Astrocyte (in vitro differentiated cells and primary cell): ENCODE results near the gene CCDC71. TPM values are rescaled to one million over a fixed set of nuclear protein-coding genes. Genes with fewer than 3 reads are reported as not detected.
A peak's percentile ranks its signal among the peaks of the same experiment; 100 is the strongest.

Experiments used
- DNase-seq: peaks from one replicate; pipeline ENCODE4 v3.0.0-alpha.2; 2010; ENCODE audit warnings: low read depth
- FAIRE-seq: peaks from 2 replicates; lab custom pipeline; 2011; peaks lifted over from hg19 to GRCh38; lab: Jason Lieb, UNC
- H2AFZ ChIP-seq: 2 replicates; pipeline ENCODE4 v1.6.0; 2012; ENCODE audit warnings: low read depth, low read length, inconsistent platforms
- H3K27ac ChIP-seq: 2 replicates; pipeline ENCODE4 v1.5.1; 2011; ENCODE audit warnings: low read depth, low read length, inconsistent platforms
- H3K27me3 ChIP-seq: 2 replicates; pipeline ENCODE4 v1.6.0; 2011; ENCODE audit warnings: low read length, inconsistent platforms; ENCODE audit not compliant: insufficient read depth
- H3K36me3 ChIP-seq: 2 replicates; pipeline ENCODE4 v1.5.1; 2011; ENCODE audit warnings: low read length, inconsistent platforms; ENCODE audit not compliant: insufficient read depth
- H3K4me1 ChIP-seq: 2 replicates; pipeline ENCODE4 v1.5.1; 2011; ENCODE audit warnings: low read length, inconsistent platforms; ENCODE audit not compliant: insufficient read depth
- H3K4me2 ChIP-seq: 2 replicates; pipeline ENCODE4 v1.6.0; 2012; ENCODE audit warnings: low read length, inconsistent platforms
- H3K4me3 ChIP-seq: 2 replicates; pipeline ENCODE4 v1.5.1; 2011; ENCODE audit warnings: low read depth, mild to moderate bottlenecking, low read length, inconsistent platforms; ENCODE audit not compliant: insufficient read depth
- H3K79me2 ChIP-seq: 2 replicates; pipeline ENCODE4 v1.6.0; 2012; ENCODE audit warnings: mild to moderate bottlenecking, low read length, inconsistent platforms; ENCODE audit not compliant: insufficient read depth
- H3K9ac ChIP-seq: 2 replicates; pipeline ENCODE4 v1.6.0; 2012; ENCODE audit warnings: mild to moderate bottlenecking, low read length, inconsistent platforms
- H3K9me3 ChIP-seq: 2 replicates; pipeline ENCODE4 v1.5.1; 2012; ENCODE audit warnings: low read depth, mild to moderate bottlenecking, low read length, inconsistent platforms; ENCODE audit not compliant: insufficient read depth
- H4K20me1 ChIP-seq: 2 replicates; pipeline ENCODE4 v1.6.0; 2012; ENCODE audit warnings: low read length, inconsistent platforms; ENCODE audit not compliant: insufficient read depth
- H3K27ac Mint-ChIP-seq: one replicate; pipeline ENCODE4 v1.8.0; 2021; ENCODE audit warnings: mild to moderate bottlenecking, mixed read lengths; ENCODE audit not compliant: unreplicated experiment
- H3K27me3 Mint-ChIP-seq: one replicate; pipeline ENCODE4 v1.8.0; 2021; ENCODE audit warnings: low read depth, mixed read lengths; ENCODE audit not compliant: unreplicated experiment
- H3K36me3 Mint-ChIP-seq: one replicate; pipeline ENCODE4 v1.8.0; 2021; ENCODE audit warnings: low read depth, mixed read lengths; ENCODE audit not compliant: unreplicated experiment
- H3K4me1 Mint-ChIP-seq: one replicate; pipeline ENCODE4 v1.8.0; 2021; ENCODE audit warnings: low read depth, mixed read lengths; ENCODE audit not compliant: unreplicated experiment
- H3K4me3 Mint-ChIP-seq: one replicate; pipeline ENCODE4 v1.8.0; 2021; ENCODE audit warnings: mild to moderate bottlenecking, moderate library complexity, mixed read lengths; ENCODE audit not compliant: unreplicated experiment
- H3K9me3 Mint-ChIP-seq: one replicate; pipeline ENCODE4 v1.8.0; 2021; ENCODE audit warnings: mild to moderate bottlenecking, mixed read lengths; ENCODE audit not compliant: unreplicated experiment
- CTCF ChIP-seq: IDR thresholded peaks from 2 replicates; pipeline ENCODE4 v1.5.1; 2011; ENCODE audit warnings: low read depth, mild to moderate bottlenecking, inconsistent platforms, low read length, moderate library complexity; ENCODE audit not compliant: insufficient read depth
- EZH2 ChIP-seq: IDR thresholded peaks from 2 replicates; pipeline ENCODE4 v1.6.1; 2012; ENCODE audit warnings: mild to moderate bottlenecking, low read length, inconsistent platforms; ENCODE audit not compliant: insufficient read depth
- total RNA-seq: library from RNA; stranded (reverse); gene quantifications from 2 replicates; pipeline ENCODE4 v1.2.1, GENCODE V29; 2021

The CCDC71 gene
- total RNA-seq, 1 donor from 2014 or later, result 18.5 TPM

- H3K4me2 ChIP-seq, result peak overlapping the region; percentile 99
- H3K27ac Mint-ChIP-seq, result peak overlapping the region; percentile 41
- H3K4me3 ChIP-seq, result no peak overlapping the region
- H3K36me3 ChIP-seq, result peaks cover 19% of the 10 kb centered on the region
- peaks cover 22% of the 10 kb centered on the region for H3K4me1 ChIP-seq
- no peak for DNase-seq
- H3K27me3 Mint-ChIP-seq, result no peaks in the 10 kb centered on the region
- peaks cover 52% of the 10 kb centered on the region for H4K20me1 ChIP-seq
- H3K4me3 Mint-ChIP-seq, result peak overlapping the region; percentile 90
- no peaks in the 10 kb centered on the region for H3K9me3 ChIP-seq
- H3K4me1 Mint-ChIP-seq, result peaks cover 10% of the 10 kb centered on the region
- no peaks in the 10 kb centered on the region for H3K27me3 ChIP-seq
- TF ChIP-seq CTCF, result no peak
- no peak for TF ChIP-seq EZH2
- FAIRE-seq, result no peak
- peak overlapping the region; percentile 97 for H3K9ac ChIP-seq
- H2AFZ ChIP-seq, result no peak overlapping the region
- H3K9me3 Mint-ChIP-seq, result no peaks in the 10 kb centered on the region
- H3K36me3 Mint-ChIP-seq, result peaks cover 18% of the 10 kb centered on the region
- no peak overlapping the region for H3K27ac ChIP-seq
- H3K79me2 ChIP-seq, result peaks cover 50% of the 10 kb centered on the region
These were observed 35.1 kb downstream of the CCDC71 start for GRCh38 chr3:49131040-49131439.

DNA sequence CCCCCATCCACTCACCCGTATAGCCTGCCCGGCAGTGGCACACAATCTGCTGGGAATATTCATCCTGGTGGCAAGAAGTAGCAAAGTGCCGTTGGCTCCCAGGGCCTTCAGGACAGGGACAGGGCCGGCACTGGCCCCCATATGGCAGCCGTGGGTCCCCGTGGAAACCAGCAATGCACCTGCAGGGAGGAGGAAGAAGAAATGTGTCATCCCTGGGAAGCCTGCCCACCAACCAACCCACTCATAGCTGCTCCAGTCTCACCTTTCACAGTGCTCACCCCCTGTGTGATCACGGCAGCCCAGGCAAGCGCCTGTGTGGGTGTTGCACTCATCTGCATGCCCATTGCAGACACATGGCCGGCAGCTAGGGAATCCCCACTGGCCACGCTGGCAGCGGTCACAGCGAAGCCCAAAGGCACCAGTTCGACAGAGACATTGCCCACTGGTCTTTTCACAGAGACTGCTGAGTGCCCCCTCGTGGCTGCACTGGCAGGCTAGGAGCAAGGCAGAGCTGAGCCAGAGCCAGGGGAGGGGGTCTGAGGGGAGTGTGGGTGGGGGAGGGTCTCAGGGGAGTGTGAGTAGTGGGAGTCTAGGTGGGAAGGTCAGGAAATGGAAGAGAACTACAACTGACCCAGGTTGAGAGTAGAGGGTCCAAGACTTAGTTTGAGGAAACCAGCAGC lies 41.0 kb downstream of the CCDC71 start:
- no peaks in the 10 kb centered on the region for H3K9me3 ChIP-seq
- Mint-ChIP-seq H3K27me3 (no peaks in the 10 kb centered on the region), H3K36me3 (peaks cover 27% of the 10 kb centered on the region), H3K4me3 (no peak overlapping the region), H3K4me1 (peaks cover under 1% of the 10 kb centered on the region), H3K27ac (peak overlapping the region; percentile 53), H3K9me3 (no peaks in the 10 kb centered on the region)
- TF ChIP-seq CTCF (no peak), EZH2 (no peak)
- no peak overlapping the region for H2AFZ ChIP-seq
- DNase-seq, result no peak
- peaks cover 39% of the 10 kb centered on the region for H3K36me3 ChIP-seq
- peaks cover 68% of the 10 kb centered on the region for H4K20me1 ChIP-seq
- peaks cover 2% of the 10 kb centered on the region for H3K4me1 ChIP-seq
- peaks cover 25% of the 10 kb centered on the region for H3K79me2 ChIP-seq
- no peak overlapping the region for H3K27ac ChIP-seq
- FAIRE-seq, result no peak
- H3K27me3 ChIP-seq, result no peaks in the 10 kb centered on the region
- H3K9ac ChIP-seq, result no peak overlapping the region
- no peak overlapping the region for H3K4me3 ChIP-seq
- H3K4me2 ChIP-seq, result no peak overlapping the region

DNA sequence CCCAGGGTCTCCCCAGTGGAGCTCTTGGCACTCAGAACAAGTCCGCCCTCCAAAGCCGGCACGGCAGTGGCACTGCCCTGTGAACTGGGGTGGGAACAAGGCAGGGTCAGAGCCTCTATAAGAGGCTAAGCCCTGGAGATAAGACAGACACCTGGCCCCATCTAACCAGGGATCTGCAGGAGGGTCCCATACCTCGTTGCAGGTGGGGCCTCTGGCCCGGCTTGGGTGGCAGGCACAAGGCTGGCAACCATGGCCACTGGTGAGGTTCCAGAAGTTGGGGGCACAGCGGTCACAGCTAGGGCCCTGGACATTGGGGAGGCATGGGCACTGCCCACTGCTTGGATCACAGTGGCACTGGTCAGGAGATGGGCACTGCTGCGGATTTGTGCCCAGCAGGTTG lies 41.9 kb downstream of the CCDC71 start:
- H3K9me3 ChIP-seq, result no peaks in the 10 kb centered on the region
- FAIRE-seq, result no peak
- Mint-ChIP-seq H3K27ac (no peak overlapping the region), H3K9me3 (no peaks in the 10 kb centered on the region), H3K4me3 (no peak overlapping the region), H3K36me3 (peaks cover 25% of the 10 kb centered on the region), H3K4me1 (peaks cover 6% of the 10 kb centered on the region), H3K27me3 (no peaks in the 10 kb centered on the region)
- H3K4me2 ChIP-seq, result no peak overlapping the region
- no peak for TF ChIP-seq CTCF
- no peak for TF ChIP-seq EZH2
- peaks cover 11% of the 10 kb centered on the region for H3K4me1 ChIP-seq
- H3K79me2 ChIP-seq, result peaks cover 25% of the 10 kb centered on the region
- H4K20me1 ChIP-seq, result peaks cover 58% of the 10 kb centered on the region
- H3K36me3 ChIP-seq, result peaks cover 39% of the 10 kb centered on the region
- no peak overlapping the region for H3K27ac ChIP-seq
- no peak overlapping the region for H3K9ac ChIP-seq
- H2AFZ ChIP-seq, result no peak overlapping the region
- DNase-seq, result no peak
- no peaks in the 10 kb centered on the region for H3K27me3 ChIP-seq
- H3K4me3 ChIP-seq, result no peak overlapping the region
